NCI-H345 treated with DMSO at 0.1 percent for 48 hours (cell line): Measurements from ENCODE around the gene CYS1.
"Not testable (repeated sequence)": the region's sequence is repeated elsewhere in the genome, so short reads cannot be mapped to it uniquely, and the experiment has no call there.

Source experiments
- DNase-seq: peaks from one replicate; lab custom pipeline; 2025; ENCODE audit not compliant: unreplicated experiment; lab: John Stamatoyannopoulos, UW

Gene CYS1, protein sequence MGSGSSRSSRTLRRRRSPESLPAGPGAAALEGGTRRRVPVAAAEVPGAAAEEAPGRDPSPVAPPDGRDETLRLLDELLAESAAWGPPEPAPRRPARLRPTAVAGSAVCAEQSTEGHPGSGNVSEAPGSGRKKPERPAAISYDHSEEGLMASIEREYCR

DNA sequence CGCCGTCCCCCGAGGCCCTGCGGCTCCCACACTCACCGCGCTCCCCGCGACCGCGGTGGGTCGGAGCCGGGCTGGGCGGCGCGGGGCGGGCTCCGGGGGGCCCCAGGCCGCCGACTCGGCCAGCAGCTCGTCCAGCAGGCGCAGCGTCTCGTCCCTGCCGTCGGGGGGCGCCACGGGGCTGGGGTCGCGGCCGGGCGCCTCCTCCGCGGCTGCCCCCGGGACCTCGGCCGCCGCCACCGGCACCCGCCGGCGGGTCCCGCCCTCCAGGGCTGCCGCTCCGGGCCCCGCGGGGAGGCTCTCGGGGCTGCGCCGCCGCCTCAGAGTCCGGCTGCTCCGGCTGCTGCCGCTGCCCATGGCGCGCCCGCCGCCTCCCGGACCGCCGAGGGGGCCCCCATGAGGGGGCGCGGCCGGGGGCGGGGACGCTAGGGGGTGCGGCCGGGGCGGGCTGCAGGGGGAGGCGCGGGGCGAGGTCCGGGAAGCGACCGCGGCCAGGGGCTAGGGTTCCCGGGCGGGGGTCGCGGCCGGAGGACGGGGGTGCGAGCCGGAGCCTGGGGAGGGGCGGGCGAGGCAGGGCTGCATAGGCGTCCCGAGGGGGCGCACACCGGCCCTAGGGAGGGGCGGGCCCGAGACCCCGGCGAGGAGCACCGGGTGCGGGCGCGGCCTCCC lies at the start of gene CYS1:
Gene CYS1 (minus strand): TSS at position 542 of the 666 bp plus-strand sequence. CDS start 188 bp downstream, at position 354.
- no peak for DNase-seq

DNA sequence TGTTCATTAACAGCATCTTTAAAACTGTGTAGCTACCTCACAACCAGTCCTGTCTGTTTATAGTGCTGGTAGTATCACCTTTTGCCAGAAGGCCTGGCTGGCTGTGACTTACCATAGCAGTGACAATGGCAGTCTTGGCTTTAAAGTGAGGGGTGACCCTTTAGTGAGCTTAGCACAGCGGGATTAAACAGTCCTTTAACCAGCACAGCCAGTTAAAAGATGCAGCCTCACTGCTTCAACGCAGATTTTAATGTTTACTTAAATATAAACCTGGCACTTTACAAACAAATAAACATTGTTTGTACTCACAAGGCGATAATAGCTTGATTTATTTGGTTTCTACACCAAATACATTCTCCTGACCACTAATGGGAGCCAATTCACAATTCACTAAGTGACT lies 49.3 kb upstream of the CYS1 start:
- no peak for DNase-seq

DNA sequence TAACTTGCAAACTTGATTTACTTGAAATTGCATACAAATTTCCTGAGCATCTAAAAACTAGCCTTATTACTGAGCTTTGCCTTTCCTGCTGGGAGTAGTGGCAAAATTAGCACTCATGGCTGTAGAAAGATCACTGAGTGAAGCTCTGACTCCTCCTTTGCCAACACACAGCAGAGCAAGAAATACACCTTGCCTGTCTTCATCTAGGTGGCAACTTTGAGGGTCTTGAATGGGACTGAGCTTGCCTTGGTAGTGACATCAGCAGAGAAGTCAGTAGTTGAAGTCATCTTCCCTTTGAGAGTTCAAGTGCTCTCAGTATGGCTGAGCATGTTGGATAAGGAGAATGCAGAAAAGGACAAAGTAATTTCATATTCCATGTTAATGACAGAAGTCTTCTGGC lies 48.2 kb upstream of the CYS1 start:
- DNase-seq = no peak

DNA sequence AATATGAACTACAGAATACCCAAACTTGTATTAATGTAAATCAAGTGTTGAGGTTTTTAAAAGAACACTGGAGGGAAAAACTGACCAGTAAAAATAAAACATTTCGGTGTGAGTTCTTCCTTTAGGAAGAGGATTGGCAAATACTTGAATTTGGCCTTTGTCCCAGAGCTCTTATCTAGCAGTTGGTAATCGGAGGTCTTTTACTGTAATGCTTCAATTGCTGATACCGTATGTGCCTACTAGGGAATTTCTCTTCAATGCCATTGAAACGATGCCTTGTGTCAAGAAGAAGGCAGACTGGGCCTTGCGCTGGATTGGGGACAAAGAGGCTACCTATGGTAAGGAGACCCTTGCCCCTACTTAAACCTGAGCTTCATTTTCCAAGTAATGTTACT lies 46.4 kb upstream of the CYS1 start:
- DNase-seq = no peak

DNA sequence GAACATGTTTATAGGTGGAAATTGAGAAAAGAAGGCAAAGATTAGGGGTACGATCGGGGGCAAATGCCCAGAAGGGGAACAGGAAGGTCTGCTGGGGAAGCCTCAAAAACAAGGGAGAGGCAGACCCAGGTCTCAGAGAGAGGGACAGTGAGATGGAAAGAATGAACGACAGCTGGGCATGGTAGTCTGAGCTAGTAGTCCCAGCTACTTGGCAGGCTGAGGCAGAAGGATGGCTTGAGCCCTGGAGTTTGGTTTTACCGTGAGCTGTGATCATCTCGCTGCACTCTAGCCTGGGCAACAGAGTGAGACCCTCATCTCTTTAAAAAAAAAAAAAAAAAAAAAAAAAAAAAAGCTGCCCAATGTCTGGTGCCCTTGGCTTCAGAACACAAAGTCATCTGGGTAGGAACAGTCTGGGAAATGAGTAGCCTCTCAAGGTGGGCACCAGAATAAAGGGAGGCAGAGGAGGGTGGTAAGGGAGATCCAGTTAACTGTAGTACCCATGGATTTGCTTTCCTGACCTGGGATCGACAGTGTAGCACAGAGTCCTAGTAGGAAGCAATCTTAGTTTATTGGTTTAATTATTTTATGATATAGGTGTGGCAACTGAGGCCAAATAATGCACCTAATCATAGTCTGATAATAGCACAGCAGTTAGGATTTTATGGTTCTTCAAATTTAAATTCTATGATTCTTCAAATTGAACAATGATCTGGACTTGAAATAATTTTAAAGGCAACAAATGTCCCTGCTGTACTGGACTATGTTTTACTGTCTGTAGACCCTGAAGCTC lies 45.8 kb upstream of the CYS1 start:
- no peak for DNase-seq

DNA sequence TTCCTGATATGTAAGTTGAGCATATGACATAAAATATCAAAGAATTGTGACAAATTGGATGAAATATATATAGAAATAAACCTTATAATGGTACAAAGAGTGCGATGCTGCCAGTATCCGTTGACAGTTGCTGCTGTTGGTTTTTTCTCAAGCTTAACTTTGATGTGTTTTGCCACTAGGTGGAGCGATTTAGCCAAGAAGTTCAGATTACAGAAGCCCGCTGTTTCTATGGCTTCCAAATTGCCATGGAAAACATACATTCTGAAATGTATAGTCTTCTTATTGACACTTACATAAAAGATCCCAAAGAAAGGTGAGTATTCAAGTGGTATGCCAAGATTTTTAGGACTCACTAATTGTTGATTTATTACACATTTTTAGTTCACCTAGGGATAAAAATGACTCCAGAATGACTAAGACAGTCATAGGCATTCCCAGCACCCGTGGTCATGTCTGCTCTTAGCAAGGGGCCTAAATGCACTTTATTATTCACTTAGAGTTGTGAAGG lies 44.4 kb upstream of the CYS1 start:
- peak; percentile 50 for DNase-seq

DNA sequence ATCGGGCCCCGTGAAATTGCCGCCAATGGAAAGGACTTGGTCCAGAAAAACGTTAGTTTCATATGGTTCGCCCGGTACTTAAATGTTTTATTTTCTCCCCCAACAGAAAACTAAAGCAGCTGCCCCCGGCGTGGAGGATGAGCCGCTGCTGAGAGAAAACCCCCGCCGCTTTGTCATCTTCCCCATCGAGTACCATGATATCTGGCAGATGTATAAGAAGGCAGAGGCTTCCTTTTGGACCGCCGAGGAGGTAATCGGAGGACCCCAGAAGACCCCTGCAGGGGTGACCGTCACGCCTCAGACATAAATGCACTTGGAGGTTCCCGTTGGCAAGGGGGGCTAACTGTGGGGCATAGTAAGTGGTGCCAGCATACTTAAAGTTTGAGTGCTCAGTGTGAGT lies 43.1 kb upstream of the CYS1 start:
- no peak for DNase-seq

DNA sequence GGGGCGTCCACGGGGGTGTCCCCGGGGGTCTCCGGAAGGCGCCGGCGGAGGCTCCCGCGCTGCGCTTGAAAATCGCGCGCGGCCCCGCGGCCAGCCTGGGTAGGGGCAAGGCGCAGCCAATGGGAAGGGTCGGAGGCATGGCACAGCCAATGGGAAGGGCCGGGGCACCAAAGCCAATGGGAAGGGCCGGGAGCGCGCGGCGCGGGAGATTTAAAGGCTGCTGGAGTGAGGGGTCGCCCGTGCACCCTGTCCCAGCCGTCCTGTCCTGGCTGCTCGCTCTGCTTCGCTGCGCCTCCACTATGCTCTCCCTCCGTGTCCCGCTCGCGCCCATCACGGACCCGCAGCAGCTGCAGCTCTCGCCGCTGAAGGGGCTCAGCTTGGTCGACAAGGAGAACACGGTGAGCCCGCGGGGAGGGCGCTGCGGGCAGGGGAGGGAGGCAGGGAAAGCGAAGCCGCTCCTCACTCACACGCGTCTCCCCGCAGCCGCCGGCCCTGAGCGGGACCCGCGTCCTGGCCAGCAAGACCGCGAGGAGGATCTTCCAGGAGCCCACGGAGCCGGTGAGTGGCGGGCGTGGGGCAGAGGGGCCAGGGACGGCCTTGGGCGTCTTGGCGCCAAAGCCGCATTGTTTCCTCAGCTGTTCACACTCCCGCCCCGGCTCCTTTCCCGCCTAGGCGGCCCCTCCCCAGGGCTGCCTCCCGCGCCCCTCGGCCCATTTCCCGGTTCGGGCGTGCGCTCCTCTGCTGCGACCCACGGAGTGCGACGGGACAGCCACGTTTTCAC lies 42.5 kb upstream of the CYS1 start, which contains the start of gene RRM2:
Gene RRM2 (plus strand): TSS at position 240 of the 781 bp plus-strand sequence. CDS start 60 bp downstream, at position 300.
- DNase-seq = peak; percentile 95

DNA sequence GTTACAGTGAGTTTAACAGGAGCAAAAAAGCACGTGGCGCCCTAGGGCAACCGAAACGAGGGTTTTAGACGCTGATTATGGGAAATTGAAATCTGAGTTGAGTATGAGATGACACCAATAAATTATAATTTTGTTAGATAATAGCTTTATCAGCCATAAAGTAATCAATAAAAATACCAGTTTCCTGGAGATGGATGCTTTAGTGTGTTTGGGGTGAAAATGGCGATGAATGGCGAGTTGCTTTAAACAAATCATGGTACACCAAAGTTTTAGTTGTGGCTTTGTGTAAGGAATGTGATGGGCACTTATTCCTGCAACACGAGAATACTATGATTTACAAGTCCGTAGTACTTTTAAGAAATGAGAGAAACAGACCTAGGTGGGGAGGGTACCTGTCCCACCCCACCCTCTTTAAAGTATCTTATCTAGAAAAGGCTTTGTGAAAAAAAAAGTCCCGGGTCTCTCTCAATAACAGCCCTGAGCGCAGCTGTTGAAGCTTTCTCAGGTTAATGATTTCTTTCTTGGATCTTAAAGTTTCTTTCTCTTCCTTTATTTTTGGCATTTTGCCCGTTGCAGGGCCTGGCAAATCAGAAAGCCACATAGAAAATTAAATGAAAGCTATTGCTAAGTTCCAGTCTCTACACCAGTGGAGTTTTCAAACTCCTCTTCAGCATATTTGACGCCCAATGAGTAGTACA lies 40.8 kb upstream of the CYS1 start:
- DNase-seq = peak; percentile 53

DNA sequence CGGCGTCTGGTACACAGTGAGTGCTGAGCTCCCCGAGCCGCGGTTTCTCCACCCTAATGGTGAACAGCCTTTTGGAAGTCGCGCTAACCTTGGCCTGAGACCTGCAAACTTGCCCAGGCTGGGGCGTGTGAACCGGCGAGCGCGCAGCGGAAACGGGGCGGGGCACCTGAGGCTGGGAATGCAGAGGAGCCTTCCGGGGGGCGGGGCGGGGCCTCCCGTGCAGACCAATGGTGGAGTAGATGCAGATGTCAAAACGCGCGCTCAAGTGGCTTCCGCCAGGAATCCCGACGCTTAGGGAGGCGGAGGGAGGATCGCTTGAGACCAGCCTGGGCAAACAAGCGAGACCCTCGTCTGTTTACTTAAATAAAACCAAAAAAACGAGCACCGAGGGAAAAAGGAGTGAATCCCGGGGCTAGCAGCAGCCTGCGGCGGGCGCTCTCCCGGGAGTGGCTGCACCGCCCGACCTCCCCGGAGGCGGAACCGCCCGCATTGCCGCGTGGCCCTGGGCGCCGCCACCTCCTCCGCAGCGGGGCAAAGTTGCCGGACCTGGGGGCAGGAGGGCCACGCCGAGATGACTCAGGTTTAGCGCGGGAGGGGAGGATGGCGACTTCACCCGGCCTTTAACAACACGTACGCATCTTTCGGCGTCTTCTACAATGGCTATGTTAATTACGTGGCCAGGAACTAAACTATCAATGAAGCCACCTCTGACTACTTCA lies 40.1 kb upstream of the CYS1 start:
- DNase-seq = peak; percentile 94

DNA sequence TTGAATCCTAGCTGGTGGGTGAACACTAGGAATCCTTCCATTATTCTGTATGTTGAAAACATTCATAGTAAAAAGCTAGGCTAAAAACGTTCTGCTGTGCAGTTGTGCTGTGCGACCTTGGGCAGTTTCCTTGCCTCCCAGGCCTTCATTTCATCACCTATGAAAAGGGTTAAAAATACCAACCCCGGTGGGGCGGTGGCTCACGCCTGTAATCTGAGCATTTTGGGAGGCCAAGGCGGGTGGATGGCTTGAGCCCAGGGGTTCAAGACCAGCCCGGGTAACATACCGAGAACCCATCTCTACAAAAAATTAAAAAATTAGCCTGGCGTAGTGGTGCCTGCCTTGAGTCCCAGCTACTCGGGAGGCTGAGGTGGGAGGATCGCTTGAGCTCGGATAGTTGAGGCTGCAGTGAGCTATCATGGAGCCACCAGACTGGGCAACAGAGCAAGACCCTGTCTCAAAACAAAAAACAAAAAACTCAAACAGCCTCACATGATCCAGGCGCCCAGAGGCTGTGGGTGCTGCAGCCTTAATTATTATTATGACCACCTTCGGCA lies 39.5 kb upstream of the CYS1 start:
- DNase-seq = no peak

DNA sequence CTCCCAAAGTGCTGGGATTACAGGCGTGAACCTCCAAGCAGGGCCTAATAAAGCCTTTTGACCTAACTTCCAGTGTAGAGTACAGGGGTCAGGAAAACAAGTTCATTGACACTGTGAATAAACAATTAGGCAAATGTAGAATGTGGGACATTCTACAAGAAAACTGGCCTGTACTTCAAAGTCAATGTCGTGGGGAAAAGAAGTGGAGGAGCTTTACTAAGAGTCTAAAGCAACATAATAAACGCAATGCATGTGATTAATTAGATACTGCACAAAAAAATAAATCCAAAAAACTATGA lies 38.8 kb upstream of the CYS1 start:
- DNase-seq = no peak

DNA sequence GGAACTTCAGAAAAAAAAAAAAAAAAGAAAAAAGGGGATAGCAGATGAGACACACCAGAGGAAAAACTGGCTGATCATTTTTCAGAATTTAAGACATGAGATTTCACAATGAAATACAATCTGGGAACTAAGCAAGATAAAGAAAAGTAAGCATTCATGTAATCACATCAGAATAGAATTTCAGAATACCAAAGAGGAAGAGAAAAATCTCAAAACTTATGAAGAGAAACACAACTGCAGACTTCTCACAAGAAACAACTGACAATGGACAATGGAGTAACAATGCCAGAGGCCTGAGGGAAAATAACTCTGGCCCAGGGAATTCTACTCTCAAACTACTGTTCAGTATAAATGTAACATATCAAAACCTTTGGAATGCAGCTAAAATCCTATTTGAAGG lies 29.1 kb upstream of the CYS1 start:
- DNase-seq = no peak

DNA sequence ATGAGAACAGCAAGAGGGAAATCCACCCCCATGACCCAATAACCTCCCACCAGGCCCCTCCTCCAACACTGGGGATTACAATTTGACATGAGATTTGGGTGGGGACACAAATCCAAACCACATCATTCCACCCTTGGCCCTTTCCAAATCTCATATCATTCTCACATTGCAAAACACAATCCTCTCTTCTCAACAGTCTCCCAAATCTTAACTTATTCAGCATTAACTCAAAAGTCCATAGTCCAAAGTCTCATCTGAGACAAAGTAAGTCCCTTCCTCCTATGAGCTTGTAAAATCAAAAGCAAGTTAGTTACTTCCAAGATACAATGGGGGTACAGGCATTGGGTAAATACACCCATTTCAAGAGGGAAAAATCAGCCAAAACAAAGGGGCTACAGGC lies 24.7 kb upstream of the CYS1 start:
- not testable (repeated sequence) for DNase-seq

DNA sequence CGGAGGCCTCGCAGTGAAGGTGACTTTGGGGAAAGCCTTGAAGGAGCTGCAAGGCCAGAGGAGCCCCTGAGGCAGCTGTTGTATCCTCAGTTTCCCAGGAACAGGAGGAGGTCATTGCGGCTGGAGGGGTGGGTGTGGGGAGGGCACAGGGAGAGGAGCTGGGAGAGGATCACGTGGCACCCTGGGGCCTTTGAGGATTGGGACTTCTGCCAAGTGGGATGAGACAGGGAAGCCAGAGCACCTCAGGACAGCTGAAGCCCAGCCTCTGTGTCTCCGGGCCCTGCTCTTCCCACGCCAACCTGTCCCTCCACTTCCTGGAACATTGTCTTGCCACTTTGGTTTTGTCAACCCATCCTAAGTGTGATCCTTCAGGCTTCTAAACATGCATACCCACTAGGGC lies 23.0 kb upstream of the CYS1 start:
- DNase-seq = peak; percentile 75

DNA sequence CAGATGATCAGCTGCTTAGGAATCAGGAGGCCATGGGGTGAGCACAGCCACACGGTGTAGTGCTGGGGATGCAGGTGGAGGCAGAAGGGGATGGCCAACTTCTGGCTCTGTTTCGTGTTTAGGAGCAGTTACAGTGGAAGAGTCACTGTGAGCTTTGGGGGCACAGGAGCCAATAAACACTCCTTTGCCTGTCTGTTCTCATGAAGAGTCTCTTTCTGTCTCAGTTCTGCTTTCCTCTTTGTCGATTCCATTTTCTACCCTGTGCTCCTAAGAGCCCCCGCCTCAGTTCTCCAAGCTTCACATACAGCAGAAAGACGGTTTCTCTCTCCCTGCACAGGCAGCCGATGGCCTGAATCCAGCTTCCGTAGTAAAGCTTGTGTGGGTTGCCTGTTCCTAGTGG lies 21.3 kb upstream of the CYS1 start:
- no peak for DNase-seq

DNA sequence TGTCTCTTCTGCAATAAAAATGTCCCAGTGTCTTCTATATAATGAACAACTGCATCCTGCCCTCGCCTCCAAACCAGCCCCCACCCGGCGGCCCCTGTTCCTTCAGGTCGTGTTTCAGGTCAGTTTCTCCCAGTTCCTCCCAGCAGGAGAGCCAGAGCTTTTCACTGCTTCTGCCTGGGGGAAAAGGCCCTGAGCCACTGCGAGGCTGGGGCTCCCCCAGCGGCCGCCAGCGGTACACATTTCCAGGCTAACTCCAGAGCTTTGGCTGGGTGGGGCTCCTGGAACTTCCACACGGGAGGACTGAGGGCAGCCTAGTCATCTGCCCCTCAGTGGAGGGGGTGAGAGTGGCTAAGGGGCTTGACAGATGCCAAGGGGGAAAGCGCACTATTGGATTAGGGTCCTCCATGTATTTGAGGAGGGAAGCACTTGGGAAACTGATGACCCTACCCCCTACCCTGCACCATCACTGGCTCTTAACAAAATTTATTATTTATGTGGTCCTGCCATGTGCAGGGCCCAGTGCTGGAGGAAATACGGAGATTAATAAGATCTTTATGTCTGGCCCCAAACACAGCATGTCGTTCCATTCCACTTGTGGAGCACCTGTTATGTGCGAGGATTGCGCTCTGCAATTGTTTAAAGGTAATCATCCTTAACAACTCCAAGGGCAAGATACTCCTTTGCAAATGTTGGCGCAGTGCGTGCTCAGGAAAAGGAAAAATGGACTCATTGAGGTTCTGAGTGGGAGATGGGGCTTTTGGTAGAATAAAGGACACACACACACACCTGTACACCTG lies 17.3 kb upstream of the CYS1 start:
- DNase-seq = peak; percentile 86

DNA sequence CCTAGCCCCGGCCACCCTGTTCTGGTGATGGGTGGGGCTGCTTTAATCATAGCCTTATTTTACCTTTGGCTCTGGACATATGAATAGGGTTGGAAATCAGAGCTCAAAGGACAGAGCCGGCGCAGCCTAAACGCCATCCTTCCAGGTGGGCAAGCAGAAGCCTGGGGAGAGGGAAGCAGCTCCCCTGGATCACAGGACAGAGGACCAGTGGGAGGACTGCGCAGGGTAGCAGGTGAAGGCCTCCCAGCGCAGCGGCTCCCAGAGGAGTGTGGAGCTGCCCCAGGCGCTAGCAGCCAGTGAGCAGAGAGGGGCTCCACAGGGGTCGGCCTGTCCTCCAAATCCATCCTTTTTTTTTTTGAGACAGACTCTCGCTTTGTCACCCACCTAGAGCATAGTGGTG lies 16.4 kb upstream of the CYS1 start:
- DNase-seq = no peak

DNA sequence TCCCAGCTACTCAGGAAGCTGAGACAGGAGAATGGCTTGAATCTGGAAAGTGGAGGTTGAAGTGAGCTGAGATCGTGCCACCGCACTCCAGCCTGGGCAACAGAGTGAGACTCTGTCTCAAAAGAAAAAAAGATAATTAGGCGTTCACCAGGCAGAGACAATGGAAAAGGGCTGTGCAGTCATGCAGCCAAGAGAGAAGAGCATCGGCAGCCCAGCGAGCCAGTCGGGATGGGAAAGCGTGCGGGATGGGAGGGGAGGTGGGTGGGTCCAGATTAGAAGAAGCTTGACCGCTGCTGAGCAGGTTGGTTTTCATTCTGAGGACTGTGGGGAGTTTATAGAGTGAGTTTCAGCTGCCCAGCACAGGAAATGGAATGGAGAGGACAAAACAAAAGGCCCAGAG lies 15.0 kb upstream of the CYS1 start:
- no peak for DNase-seq
